Measurements from ENCODE around the gene LAMTOR2. TPM values are rescaled to one million over a fixed set of nuclear protein-coding genes. Genes with fewer than 3 reads are reported as not detected.
A peak's percentile ranks its signal among the peaks of the same experiment; 100 is the strongest.

Gene LAMTOR2
- total RNA-seq, 1 donor = 36.6 TPM

DNA sequence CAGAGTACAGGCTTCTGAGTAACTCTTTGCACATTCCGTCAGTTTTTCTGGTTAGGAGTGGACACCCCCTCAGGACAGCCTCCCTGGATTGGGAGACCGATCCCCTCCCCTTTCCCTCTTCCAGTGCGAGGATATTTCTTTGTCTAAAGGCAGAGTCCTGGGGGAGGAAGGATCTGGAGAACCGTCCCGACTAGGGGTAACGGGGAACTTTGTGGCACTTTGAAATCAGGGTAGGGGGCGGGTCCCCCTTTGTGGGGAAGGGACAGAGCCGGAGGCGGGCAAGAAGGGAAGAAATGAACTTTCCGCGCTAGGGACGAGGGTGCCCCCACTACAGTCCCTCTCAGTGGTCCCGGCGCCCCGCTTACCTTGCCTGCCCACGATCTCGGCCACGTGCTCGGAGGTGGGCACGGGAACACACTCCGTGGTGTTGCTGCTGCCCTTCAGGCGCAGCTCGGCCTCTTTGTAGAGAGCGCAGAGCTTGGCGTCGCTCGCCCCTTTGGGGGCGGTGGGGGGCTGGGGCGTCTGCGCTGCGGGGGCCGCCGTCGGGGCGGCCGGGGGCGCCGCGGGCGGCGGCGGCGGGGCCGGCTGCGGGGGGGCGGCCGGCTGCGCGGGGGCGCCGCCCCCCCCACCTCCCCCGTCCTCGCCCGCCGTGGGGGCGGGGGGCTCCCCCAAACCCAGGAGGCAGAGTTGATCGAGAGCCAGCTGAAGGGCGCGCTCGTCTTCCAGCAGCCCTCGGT is 26.8 kb downstream of the LAMTOR2 start:
- no peaks in the 10 kb centered on the region for H3K79me2 ChIP-seq (ENCODE audit: insufficient read depth, low read length)
- H3K27ac ChIP-seq (ENCODE audit: low read depth, low read length) = no peak overlapping the region
- peak overlapping the region; percentile 78 for H2AFZ ChIP-seq (ENCODE audit: low read length)

DNA sequence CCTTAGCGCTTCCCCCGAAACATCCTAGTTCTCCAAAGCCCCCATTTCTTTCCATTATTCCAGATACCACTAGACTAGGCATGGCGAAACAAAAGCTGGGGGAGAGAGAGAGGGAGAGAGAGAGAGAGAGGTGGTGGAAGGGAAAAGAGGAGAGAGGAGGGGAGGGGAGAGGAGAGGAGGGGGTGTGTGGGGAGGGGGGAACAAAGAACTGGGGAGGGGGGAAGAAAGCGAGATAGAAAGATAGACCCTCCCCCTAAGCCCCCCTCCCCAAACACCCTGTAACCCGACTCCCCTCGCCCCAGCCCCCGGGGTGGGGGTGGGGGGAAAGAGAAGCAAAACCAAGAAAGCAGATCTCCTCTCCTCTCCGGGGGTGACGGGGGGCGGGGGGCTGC is 27.3 kb downstream of the LAMTOR2 start:
- Histone ChIP-seq H3K79me2 (ENCODE audit: insufficient read depth, low read length) (no peaks in the 10 kb centered on the region), H3K36me3 (ENCODE audit: insufficient read depth, low read length) (no peaks in the 10 kb centered on the region), H3K4me1 (ENCODE audit: insufficient read depth, low read length) (peaks cover 14% of the 10 kb centered on the region), H3K4me3 (ENCODE audit: insufficient read depth, low read length) (peak overlapping the region; percentile 88), H3K9me3 (ENCODE audit: low read depth, low read length) (no peaks in the 10 kb centered on the region), H3K4me2 (ENCODE audit: insufficient read depth, low read length) (peak overlapping the region; percentile 89), H2AFZ (ENCODE audit: low read length) (no peak overlapping the region), H4K20me1 (ENCODE audit: insufficient read depth, low read length) (no peaks in the 10 kb centered on the region), H3K27me3 (ENCODE audit: insufficient read depth, low read length) (peaks cover 4% of the 10 kb centered on the region), H3K27ac (ENCODE audit: low read depth, low read length) (no peak overlapping the region)
- TF ChIP-seq, protein P1, sequence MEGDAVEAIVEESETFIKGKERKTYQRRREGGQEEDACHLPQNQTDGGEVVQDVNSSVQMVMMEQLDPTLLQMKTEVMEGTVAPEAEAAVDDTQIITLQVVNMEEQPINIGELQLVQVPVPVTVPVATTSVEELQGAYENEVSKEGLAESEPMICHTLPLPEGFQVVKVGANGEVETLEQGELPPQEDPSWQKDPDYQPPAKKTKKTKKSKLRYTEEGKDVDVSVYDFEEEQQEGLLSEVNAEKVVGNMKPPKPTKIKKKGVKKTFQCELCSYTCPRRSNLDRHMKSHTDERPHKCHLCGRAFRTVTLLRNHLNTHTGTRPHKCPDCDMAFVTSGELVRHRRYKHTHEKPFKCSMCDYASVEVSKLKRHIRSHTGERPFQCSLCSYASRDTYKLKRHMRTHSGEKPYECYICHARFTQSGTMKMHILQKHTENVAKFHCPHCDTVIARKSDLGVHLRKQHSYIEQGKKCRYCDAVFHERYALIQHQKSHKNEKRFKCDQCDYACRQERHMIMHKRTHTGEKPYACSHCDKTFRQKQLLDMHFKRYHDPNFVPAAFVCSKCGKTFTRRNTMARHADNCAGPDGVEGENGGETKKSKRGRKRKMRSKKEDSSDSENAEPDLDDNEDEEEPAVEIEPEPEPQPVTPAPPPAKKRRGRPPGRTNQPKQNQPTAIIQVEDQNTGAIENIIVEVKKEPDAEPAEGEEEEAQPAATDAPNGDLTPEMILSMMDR (IDR thresholded peaks at IDR 0.05; ENCODE audit: extremely low read depth, low read depth, low read length) = no peak
- peak; percentile 92 for DNase-seq (ENCODE audit: insufficient read length, low spot score, missing footprints)

More for the DNA sequence above, 26.8 kb downstream of the LAMTOR2 start:
- peaks cover 14% of the 10 kb centered on the region for H3K4me1 ChIP-seq (ENCODE audit: insufficient read depth, low read length)
- DNase-seq (ENCODE audit: insufficient read length, low spot score, missing footprints) = peak; percentile 87
- TF ChIP-seq, protein P1 (IDR thresholded peaks at IDR 0.05; ENCODE audit: extremely low read depth, low read depth, low read length) = no peak
- no peaks in the 10 kb centered on the region for H3K36me3 ChIP-seq (ENCODE audit: insufficient read depth, low read length)
- H3K9me3 ChIP-seq (ENCODE audit: low read depth, low read length) = no peaks in the 10 kb centered on the region
- no peaks in the 10 kb centered on the region for H4K20me1 ChIP-seq (ENCODE audit: insufficient read depth, low read length)
- peaks cover 4% of the 10 kb centered on the region for H3K27me3 ChIP-seq (ENCODE audit: insufficient read depth, low read length)
- peak overlapping the region; percentile 88 for H3K4me3 ChIP-seq (ENCODE audit: insufficient read depth, low read length)
- H3K4me2 ChIP-seq (ENCODE audit: insufficient read depth, low read length) = peak overlapping the region; percentile 89

DNA sequence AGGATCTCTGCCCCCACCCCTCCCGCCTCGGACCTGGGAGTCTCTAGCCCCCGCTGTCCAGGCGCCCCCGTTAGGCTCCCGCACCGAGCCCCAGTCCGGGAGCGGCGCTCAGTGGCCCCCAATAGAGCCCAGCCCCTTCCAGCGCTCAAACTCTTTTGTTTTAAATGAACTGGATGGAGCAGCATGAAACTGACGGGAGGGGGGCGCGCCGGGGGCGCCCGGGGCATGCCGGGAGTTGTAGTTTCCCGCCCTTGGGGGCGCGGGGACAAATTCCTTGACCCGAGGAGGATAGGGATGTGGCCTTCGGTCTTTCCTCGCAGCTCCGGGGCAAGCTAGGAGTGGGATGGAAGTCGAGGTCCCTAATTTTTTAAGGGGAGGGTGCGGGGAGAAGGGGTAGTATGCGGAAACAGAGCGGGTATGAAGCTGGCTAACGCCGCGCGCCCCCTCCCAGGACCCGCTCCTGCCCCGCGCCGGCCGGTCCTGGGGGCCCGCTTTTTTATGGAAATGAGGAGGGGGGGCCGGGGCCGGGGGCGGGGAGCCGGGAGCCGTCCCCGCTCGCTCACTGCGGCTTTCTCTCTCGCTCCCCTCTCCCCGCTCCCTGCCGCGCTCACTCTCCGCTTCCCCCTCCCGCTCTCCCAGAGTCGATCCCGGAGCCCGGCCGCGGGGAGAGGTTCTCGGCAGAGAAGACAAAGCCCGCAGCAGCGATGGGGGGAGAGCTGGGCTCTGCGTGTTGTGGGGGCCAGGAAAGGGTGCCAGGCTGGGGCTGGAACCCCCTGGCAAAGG is 27.9 kb downstream of the LAMTOR2 start, which contains the start of gene MEX3A:
Gene MEX3A, minus strand, starts transcription at position 157 of the 783 bp plus-strand sequence. CDS start 467 bp downstream, outside the sequence.
- Histone ChIP-seq H4K20me1 (ENCODE audit: insufficient read depth, low read length) (no peaks in the 10 kb centered on the region), H3K4me2 (ENCODE audit: insufficient read depth, low read length) (peak within 1 kb of the TSS; percentile 89), H3K4me3 (ENCODE audit: insufficient read depth, low read length) (peak within 1 kb of the TSS; percentile 88), H3K79me2 (ENCODE audit: insufficient read depth, low read length) (no peaks in the 10 kb centered on the region), H3K4me1 (ENCODE audit: insufficient read depth, low read length) (peaks cover 14% of the 10 kb centered on the region), H2AFZ (ENCODE audit: low read length) (peak within 1 kb of the TSS; percentile 96), H3K9me3 (ENCODE audit: low read depth, low read length) (no peaks in the 10 kb centered on the region), H3K27me3 (ENCODE audit: insufficient read depth, low read length) (peaks cover 4% of the 10 kb centered on the region), H3K27ac (ENCODE audit: low read depth, low read length) (no peak within 1 kb of the TSS), H3K36me3 (ENCODE audit: insufficient read depth, low read length) (no peaks in the 10 kb centered on the region)
- TF ChIP-seq, protein P1 (IDR thresholded peaks at IDR 0.05; ENCODE audit: extremely low read depth, low read depth, low read length) = no peak
- DNase-seq (ENCODE audit: insufficient read length, low spot score, missing footprints) = peak; percentile 100
